HL-60/S4 treated with retinoic acid at 250 ng/mL for 4 days and 3 days (cell line): ENCODE results near the gene FGGY.

Experiments
- in situ Hi-C: fragments of 300-500 bp; cut with MboI; formaldehyde crosslinking; loops from 2 replicates; pipeline ENCODE4 v1.7.0; 2022; ENCODE audit warnings: low sequenced_read_pairs

Gene FGGY

GRCh38 chr1:59310549-59311250, 13.8 kb downstream of the FGGY start:
- in situ Hi-C loops, result no loop called here

- in situ Hi-C loops, result no loop called here
Measured at GRCh38 chr1:59314776-59315528, 18.1 kb downstream of the FGGY start.

- in situ Hi-C loops, result no loop called here
Measured at GRCh38 chr1:59315529-59316463, 18.9 kb downstream of the FGGY start.

GRCh38 chr1:59316497-59317128, 19.7 kb downstream of the FGGY start:
- in situ Hi-C loops, result no loop called here

- in situ Hi-C loops, result no loop called here
Measured at GRCh38 chr1:59317343-59317742, 20.4 kb downstream of the FGGY start.

- in situ Hi-C loops, result no loop called here
Measured at GRCh38 chr1:59317780-59318179, 20.9 kb downstream of the FGGY start.

- in situ Hi-C loops, result no loop called here
Measured at GRCh38 chr1:59318271-59318860, 21.5 kb downstream of the FGGY start.

GRCh38 chr1:59322394-59322793, 25.5 kb downstream of the FGGY start:
- in situ Hi-C loops, result no loop called here

- in situ Hi-C loops, result no loop called here
Measured at GRCh38 chr1:59322814-59323213, 25.9 kb downstream of the FGGY start.

- in situ Hi-C loops, result no loop called here
Measured at GRCh38 chr1:59323879-59324278, 27.0 kb downstream of the FGGY start.

GRCh38 chr1:59328353-59328752, 31.5 kb downstream of the FGGY start:
- in situ Hi-C loops, result no loop called here

GRCh38 chr1:59329412-59330053, 32.6 kb downstream of the FGGY start:
- in situ Hi-C loops, result no loop called here

GRCh38 chr1:59331686-59332620, 35.1 kb downstream of the FGGY start:
- in situ Hi-C loops, result no loop called here

- in situ Hi-C loops, result no loop called here
Measured at GRCh38 chr1:59332983-59333382, 36.1 kb downstream of the FGGY start.

GRCh38 chr1:59333626-59334277, 36.9 kb downstream of the FGGY start:
- in situ Hi-C loops, result no loop called here

GRCh38 chr1:59340411-59341307, 43.8 kb downstream of the FGGY start:
- in situ Hi-C loops, result no loop called here

- in situ Hi-C loops, result no loop called here
Measured at GRCh38 chr1:59342801-59343575, 46.1 kb downstream of the FGGY start.
